Stimulated activated CD4-positive, alpha-beta T cell treated with anti-CD3 and anti-CD28 coated beads, Interleukin-2, amount 100 ng/mL, for 48 hours (primary cell): ENCODE measurements around the gene CD22.

Experiments used
- DNase-seq, 2 donors: peaks; one replicate each; pipeline ENCODE4 v3.0.0-alpha.2; 2020

Gene CD22

DNA sequence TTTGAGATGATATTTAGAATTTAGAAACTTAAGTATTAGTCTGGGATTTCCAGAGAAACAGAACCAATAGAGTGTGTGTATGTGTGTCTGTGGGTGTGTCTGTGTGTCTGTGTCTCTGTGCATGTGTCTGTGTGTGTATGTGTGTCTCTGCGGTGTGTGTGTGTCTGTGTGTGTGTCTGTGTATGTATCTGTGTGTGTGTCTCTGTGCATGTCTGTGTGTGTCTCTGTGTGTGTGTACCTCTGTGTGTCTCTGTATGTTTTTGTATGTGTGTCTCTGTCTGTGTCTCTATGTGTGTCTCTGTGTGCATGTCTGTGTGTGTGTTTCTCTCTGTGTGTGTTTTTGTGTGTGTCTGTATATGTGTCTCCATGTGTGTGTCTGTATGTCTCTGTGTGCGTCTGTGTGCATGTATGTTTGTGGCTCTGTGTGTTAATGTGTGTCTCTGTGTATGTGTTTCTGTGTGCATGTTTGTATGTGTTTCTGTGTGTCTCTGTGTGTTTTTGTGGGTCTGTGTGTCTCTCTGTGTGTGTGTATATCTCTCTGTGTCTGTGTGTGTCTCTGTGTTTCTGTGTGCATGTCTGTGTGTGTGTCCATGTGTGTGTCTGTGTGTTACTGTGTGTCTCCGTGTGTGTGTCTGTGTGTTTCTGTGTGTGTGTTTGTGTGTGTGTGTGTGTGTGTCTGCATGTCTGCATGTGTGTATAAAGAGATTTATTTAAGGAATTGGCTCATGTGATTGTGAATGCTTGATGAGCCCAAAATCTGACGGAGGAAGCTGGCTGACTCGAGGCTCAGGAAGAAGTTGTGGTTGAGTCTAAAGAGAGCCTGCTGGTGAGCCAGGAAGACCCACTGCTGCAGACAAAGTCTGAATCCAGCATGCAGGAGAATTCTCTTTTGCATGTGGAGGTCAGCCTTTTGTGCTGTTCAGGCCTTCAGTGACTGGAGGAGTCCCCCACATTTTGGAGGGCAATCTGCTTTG, 64.0 kb downstream of the CD22 start:
- no peak for DNase-seq

DNA sequence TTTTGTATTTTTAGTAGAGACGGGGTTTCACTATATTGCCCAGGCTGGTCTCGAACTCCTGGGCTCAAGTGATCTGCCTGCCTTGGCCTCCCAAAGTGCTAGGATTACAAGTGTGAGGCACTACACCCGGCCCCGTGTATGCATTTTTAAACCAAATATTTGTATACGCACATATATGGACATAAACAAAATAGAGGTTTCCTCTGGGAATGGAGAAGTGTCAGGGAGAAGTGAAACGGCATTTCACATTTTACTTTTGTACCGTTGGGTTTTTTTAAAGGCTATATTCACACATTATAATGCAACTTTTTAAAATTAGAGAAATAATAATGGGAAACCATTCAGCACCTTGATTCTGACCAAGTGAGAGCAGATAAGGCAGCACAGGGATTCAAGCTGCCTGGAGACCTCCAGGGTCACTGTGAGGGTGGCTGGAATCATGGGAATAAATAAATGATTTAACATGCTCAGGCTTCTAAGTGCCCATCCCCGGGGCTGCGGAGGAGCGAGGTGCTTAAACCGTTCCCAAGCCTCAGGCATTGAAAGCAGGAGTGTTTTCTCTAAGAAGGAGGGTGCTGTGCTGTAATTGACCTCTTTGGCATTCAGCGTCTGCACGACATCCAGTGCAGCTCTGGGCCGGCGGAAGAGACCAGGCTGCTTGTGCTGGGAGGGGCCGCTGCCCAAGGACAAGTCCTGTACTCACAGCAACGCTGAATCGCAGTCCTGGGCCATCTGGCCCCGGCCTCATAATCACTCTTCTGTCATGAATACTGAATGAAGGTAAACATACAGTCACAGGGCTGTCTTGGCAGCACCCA, 66.6 kb downstream of the CD22 start:
- no peak for DNase-seq

DNA sequence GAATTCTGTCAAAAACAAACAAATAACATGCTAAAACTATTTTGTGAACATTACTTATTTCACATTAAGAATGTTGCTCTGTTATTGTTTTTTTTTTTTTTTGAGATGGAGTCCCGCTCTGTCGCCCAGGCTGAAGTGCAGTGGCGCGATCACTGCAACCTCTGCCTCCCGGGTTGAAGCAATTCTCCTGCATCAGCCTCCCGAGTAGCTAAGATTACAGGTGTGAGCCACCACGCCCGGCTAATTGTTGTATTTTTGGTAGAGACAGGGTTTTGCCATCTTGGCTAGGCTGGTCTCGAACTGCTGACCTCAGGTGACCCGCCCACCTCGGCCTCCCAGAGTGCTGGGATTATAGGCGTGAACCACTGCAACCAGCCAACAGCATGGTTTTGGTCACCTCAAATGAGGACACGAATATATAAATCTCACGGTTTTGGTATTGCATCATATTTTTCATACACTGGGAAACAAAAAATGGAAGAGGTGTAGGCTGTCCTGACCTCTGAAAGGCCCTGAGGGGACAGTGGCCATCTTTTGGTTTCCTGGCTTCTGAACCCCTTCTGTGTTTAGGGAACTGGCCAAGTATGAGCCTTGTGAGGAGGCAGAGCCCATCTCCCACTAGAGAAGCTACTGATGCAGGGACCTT, 67.4 kb downstream of the CD22 start:
- DNase-seq: no peak
